DMS53 treated with DMSO at 0.1 percent for 48 hours (cell line): ENCODE measurements around the gene C1orf198.

ENCODE experiments used
- DNase-seq: peaks from one replicate; lab custom pipeline; 2025; ENCODE audit not compliant: unreplicated experiment; lab: John Stamatoyannopoulos, UW

C1orf198 gene

GRCh38 chr1:230814949-230815692, 53.2 kb downstream of the C1orf198 start:
- no peak for DNase-seq

GRCh38 chr1:230812568-230812967, 55.8 kb downstream of the C1orf198 start:
- DNase-seq: no peak

GRCh38 chr1:230809256-230809990, 58.9 kb downstream of the C1orf198 start:
- DNase-seq: no peak

- DNase-seq: no peak
Observed at GRCh38 chr1:230808281-230808872, 59.9 kb downstream of the C1orf198 start.

- no peak for DNase-seq
Observed at GRCh38 chr1:230807561-230808280, 60.6 kb downstream of the C1orf198 start.

GRCh38 chr1:230807029-230807428, 61.3 kb downstream of the C1orf198 start:
- no peak for DNase-seq

- DNase-seq: no peak
Observed at GRCh38 chr1:230806552-230806951, 61.8 kb downstream of the C1orf198 start.

- no peak for DNase-seq
Observed at GRCh38 chr1:230804396-230804795, 63.9 kb downstream of the C1orf198 start.

GRCh38 chr1:230800891-230801840, 67.2 kb downstream of the C1orf198 start:
- DNase-seq: no peak

GRCh38 chr1:230798491-230798890, 69.8 kb downstream of the C1orf198 start:
- no peak for DNase-seq

- no peak for DNase-seq
Observed at GRCh38 chr1:230797942-230798365, 70.4 kb downstream of the C1orf198 start.

- DNase-seq: no peak
Observed at GRCh38 chr1:230797376-230797920, 70.9 kb downstream of the C1orf198 start.

- no peak for DNase-seq
Observed at GRCh38 chr1:230796626-230797025, 71.7 kb downstream of the C1orf198 start.

GRCh38 chr1:230794871-230795605, 73.3 kb downstream of the C1orf198 start:
- DNase-seq: no peak

GRCh38 chr1:230794431-230794830, 73.9 kb downstream of the C1orf198 start:
- no peak for DNase-seq

- DNase-seq: no peak
Observed at GRCh38 chr1:230793463-230793745, 74.9 kb downstream of the C1orf198 start.

GRCh38 chr1:230792691-230793462, 75.4 kb downstream of the C1orf198 start:
- DNase-seq: no peak

GRCh38 chr1:230791986-230792564, 76.2 kb downstream of the C1orf198 start:
- DNase-seq: no peak
